Skeletal muscle tissue (tissue), 4 donors: Measurements from ENCODE around the gene LRG1. TPM values are rescaled to one million over a fixed set of nuclear protein-coding genes. Genes with fewer than 3 reads are reported as not detected.

ENCODE experiments used
- H3K27ac ChIP-seq: one replicate; pipeline ENCODE4 v1.7.0; 2013; ENCODE audit warnings: mild to moderate bottlenecking, low read depth, low read length, inconsistent platforms
- H3K27me3 ChIP-seq, 3 donors: one replicate each; pipeline ENCODE4 v1.7.0; 2013; ENCODE audit warnings: low read length in 3 of 3; ENCODE audit not compliant: control insufficient read depth in 3 of 3, insufficient read depth in 3 of 3
- H3K36me3 ChIP-seq, 3 donors: one replicate each; pipeline ENCODE4 v1.7.0; 2013; ENCODE audit warnings: low read length in 3 of 3; ENCODE audit not compliant: control insufficient read depth in 3 of 3, insufficient read depth in 3 of 3
- H3K4me1 ChIP-seq, 3 donors: one replicate each; pipeline ENCODE4 v1.7.0; 2013; ENCODE audit warnings: low read length in 3 of 3, mild to moderate bottlenecking in 3 of 3; ENCODE audit not compliant: control insufficient read depth in 3 of 3, insufficient read depth in 3 of 3
- H3K4me3 ChIP-seq, 3 donors: one replicate each; pipeline ENCODE4 v1.7.0; 2013; ENCODE audit warnings: low read length in 3 of 3
- H3K9ac ChIP-seq, 3 donors: one replicate each; pipeline ENCODE4 v1.7.0; 2013; ENCODE audit warnings: low read length in 3 of 3, mild to moderate bottlenecking in 3 of 3, moderate library complexity in 2 of 3, low read depth in 1 of 3
- H3K9me3 ChIP-seq, 3 donors: one replicate each; pipeline ENCODE4 v1.7.0; 2013; ENCODE audit warnings: low read length in 3 of 3; ENCODE audit not compliant: control insufficient read depth in 3 of 3
- total RNA-seq: library from RNA; depleted of rRNA; stranded (reverse); fragments of >200 nt; gene quantifications from one replicate; pipeline ENCODE4 v1.2.3, GENCODE V29; 2014
- donor health status: Osteomylitis.

LRG1 gene
- total RNA-seq, 1 donor from 2014 or later: 0.52 TPM

- H3K9ac ChIP-seq: no peak overlapping the region
- H3K4me3 ChIP-seq: no peak overlapping the region
- H3K9me3 ChIP-seq: no peaks in the 10 kb centered on the region
- no peaks in the 10 kb centered on the region for H3K36me3 ChIP-seq
- no peak overlapping the region for H3K27ac ChIP-seq
- peaks cover 16 to 27% (median 19%) of the 10 kb centered on the region in 3 donors for H3K4me1 ChIP-seq
- no peaks in the 10 kb centered on the region for H3K27me3 ChIP-seq
Measured at GRCh38 chr19:4541114-4541805, 1.4 kb upstream of the LRG1 start.

- peaks cover 30 to 45% (median 35%) of the 10 kb centered on the region in 3 donors for H3K4me1 ChIP-seq
- no peaks in the 10 kb centered on the region for H3K9me3 ChIP-seq
- no peak overlapping the region for H3K4me3 ChIP-seq
- H3K9ac ChIP-seq: no peak overlapping the region
- no peaks in the 10 kb centered on the region for H3K36me3 ChIP-seq
- H3K27me3 ChIP-seq: no peaks in the 10 kb centered on the region
- H3K27ac ChIP-seq: no peak overlapping the region
Measured at GRCh38 chr19:4539169-4539692, 605 bp downstream of the LRG1 start.

- H3K27me3 ChIP-seq: no peaks in the 10 kb centered on the region
- H3K4me1 ChIP-seq: peaks cover 30 to 52% (median 41%) of the 10 kb centered on the region in 3 donors
- H3K36me3 ChIP-seq: no peaks in the 10 kb centered on the region
- H3K9me3 ChIP-seq: no peaks in the 10 kb centered on the region
- no peak overlapping the region for H3K4me3 ChIP-seq
- no peak overlapping the region for H3K27ac ChIP-seq
- H3K9ac ChIP-seq: peak overlapping the region in 1 of 3 donors; percentile 33
Measured at GRCh38 chr19:4538601-4538954, 1.3 kb downstream of the LRG1 start.

DNA sequence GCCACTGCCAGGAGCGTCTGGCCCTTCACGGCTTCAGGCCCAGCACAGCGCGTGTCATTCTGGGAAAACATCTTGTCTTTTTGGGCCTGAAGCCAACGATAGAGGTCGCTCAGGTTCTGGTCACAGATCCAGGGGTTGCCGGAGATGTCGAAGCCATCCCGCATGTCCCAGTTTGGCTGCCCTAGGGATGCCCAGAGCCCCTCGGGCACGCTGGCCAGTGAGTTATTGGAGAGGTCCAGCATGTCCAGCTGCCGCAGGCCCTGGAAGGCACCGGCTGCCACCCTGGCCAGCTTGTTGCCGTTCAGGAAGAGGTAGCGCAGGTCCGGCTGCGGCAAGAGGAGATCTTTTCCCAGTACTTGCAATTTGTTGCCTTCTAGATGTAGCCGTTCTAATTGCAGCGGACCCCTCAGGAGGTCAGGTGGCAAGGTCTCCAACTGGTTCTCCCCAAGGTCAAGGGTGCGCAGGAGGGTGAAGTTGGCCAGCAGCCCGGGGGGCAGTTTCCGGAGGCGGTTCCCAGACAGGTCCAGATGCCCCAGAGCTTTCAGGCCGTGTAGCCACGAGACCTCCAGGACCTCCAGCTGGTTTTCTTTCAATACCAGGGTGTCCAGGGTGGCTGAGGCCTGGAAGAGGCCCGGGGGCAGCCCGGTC is 1.8 kb downstream of the LRG1 start:
- no peak overlapping the region for H3K4me3 ChIP-seq
- peak overlapping the region in 1 of 3 donors; percentile 57 for H3K9ac ChIP-seq
- H3K27me3 ChIP-seq: no peaks in the 10 kb centered on the region
- H3K36me3 ChIP-seq: no peaks in the 10 kb centered on the region
- peaks cover 30 to 56% (median 41%) of the 10 kb centered on the region in 3 donors for H3K4me1 ChIP-seq
- no peaks in the 10 kb centered on the region for H3K9me3 ChIP-seq
- peak overlapping the region; percentile 40 for H3K27ac ChIP-seq

DNA sequence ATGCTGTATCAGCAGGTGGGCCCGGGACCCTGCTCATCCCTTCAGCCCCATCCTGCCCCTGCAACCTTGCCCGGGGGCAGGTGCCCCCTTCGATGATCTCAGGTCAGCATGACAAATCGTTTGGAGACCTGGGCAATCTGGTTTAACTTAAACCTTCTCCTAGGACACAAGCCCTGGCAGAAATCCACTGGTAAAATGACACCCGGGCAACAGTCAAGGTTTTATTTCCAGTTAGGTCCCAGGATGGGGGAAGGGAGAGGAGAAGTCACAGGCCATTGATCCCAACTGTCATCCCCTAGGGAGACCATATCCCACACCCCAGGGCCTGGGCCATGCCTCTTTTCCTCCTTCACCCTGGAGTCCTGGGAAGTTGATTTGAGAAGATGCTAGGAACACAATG is 3.0 kb downstream of the LRG1 start:
- Histone ChIP-seq H3K36me3 (no peaks in the 10 kb centered on the region), H3K4me3 (no peak overlapping the region), H3K9ac (peak overlapping the region; percentile 40 to 78 (median 40)), H3K27ac (peak overlapping the region; percentile 88), H3K27me3 (no peaks in the 10 kb centered on the region), H3K4me1 (peaks cover 30 to 59% (median 41%) of the 10 kb centered on the region in 3 donors), H3K9me3 (no peaks in the 10 kb centered on the region)

DNA sequence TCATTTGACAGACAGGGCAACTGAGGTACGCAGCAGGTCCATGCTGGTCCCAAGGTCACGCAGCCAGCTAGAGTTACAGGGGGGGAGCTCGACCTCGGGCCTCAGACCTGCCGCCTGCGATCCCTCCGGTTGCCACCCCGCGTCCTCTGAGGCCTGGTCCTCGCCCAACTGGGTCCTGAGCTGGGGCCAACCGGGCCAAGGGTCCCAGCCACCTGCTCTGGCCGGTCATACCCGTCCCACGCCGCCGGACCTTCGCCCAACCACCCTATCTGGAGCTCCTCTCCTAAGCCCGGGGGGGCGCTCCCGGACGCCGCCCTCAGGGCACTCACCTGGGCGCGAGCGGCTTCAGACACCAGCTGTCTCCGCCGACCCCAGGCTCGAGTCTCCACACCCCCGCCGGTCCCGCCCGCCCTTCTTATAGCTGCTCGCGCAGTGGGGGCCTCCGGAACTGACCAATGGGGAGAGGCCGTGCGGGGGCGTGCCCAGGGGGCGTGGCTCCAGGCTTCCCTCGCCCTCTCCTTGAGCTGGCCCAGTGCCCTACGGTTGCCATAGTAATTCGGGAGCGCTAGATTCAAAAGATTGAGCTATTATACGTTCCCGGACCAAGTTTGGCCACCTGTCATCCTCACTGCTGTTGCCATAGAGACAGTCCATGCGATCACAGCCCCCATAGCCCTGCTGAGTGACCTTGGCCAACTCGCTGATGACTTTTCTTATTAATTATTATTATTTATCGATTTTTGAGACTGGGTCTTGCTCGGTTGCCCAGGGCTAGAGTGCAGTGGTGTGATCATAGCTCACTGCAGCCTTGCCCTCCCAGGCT is 4.8 kb downstream of the LRG1 start, which contains the start of gene PLIN5:
Gene PLIN5 (minus strand): TSS at position 389 of the 823 bp plus-strand sequence. CDS start 1,150 bp downstream, outside the sequence.
- H3K9me3 ChIP-seq: no peaks in the 10 kb centered on the region
- peaks cover 30 to 66% (median 47%) of the 10 kb centered on the region in 3 donors for H3K4me1 ChIP-seq
- H3K9ac ChIP-seq: peak within 1 kb of the TSS; percentile 51 to 86 (median 77)
- no peaks in the 10 kb centered on the region for H3K27me3 ChIP-seq
- H3K4me3 ChIP-seq: peak within 1 kb of the TSS; percentile 48 to 81 (median 77)
- H3K36me3 ChIP-seq: no peaks in the 10 kb centered on the region
- H3K27ac ChIP-seq: peak within 1 kb of the TSS; percentile 88

DNA sequence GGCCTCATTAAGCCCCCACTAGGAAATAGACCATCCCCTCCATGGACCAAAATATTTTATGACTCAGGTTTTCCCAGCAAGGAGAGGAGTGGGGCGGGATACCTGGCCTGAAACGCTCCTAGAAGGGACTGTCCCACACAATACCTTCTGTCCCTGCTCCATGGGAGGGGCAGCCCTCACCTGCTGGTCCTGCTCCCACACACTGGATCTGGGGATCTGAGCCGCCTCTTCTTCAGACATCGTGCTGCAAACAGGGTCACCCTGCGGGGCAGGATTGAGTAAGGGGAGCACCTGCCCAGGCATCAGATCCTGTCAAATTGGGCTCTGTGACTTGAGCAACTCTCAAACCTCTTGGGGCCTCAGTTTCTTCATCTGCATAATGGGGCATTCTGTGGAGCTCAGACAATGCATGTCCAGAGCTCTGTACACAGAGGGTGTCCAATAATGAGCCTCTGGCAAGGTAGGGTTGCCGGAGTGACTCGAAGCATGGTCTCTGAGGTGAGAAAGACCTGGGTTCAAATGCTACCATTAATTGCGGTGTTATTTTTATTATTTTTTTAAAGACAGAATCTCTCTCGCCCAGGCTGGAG is 5.9 kb downstream of the LRG1 start:
- peak overlapping the region in 2 of 3 donors; percentile 52 to 81 for H3K4me3 ChIP-seq
- H3K27ac ChIP-seq: peak overlapping the region; percentile 88

DNA sequence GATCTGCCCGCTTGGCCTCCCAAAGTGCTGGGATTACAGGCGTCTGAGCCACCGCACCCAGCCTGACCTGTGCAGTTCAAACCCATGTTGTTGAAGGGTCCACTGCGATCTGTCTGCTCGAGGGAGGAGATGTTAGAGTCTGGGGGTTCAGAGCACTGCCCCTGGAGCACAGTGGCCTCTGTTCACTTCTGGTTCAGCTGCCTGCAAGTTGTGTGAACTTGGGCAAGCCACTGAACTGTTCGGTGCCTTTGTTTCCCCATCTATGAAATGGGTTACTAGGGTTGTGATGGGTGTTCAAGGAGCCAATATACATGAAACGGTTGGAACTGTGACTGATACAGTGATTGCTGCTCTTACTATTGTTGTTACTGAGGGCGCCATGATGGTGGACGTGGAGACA is 6.5 kb downstream of the LRG1 start:
- H3K9ac ChIP-seq: no peak overlapping the region
- H3K9me3 ChIP-seq: no peaks in the 10 kb centered on the region
- H3K27me3 ChIP-seq: no peaks in the 10 kb centered on the region
- no peak overlapping the region for H3K4me3 ChIP-seq
- H3K27ac ChIP-seq: peak overlapping the region; percentile 88
- peaks cover 29 to 61% (median 45%) of the 10 kb centered on the region in 3 donors for H3K4me1 ChIP-seq
- peaks cover 0 to 5% (median 4%) of the 10 kb centered on the region in 3 donors for H3K36me3 ChIP-seq

More for the DNA sequence above, 5.9 kb downstream of the LRG1 start:
- Histone ChIP-seq H3K9me3 (no peaks in the 10 kb centered on the region), H3K27me3 (no peaks in the 10 kb centered on the region), H3K9ac (no peak overlapping the region), H3K36me3 (peaks cover 0 to 4% (median 2%) of the 10 kb centered on the region in 3 donors), H3K4me1 (peaks cover 30 to 61% (median 47%) of the 10 kb centered on the region in 3 donors)

GRCh38 chr19:4531562-4532165 is 8.2 kb downstream of the LRG1 start:
- Histone ChIP-seq H3K4me3 (no peak overlapping the region), H3K9me3 (no peaks in the 10 kb centered on the region), H3K4me1 (peaks cover 17 to 47% (median 31%) of the 10 kb centered on the region in 3 donors), H3K27ac (peak overlapping the region; percentile 25), H3K9ac (no peak overlapping the region), H3K27me3 (no peaks in the 10 kb centered on the region), H3K36me3 (peaks cover 0 to 5% (median 4%) of the 10 kb centered on the region in 3 donors)
